NOMO-1 treated with dmso at 0.1 percent for 144 hours (cell line): ENCODE measurements around the gene ZNF683.
"Not testable (repeated sequence)": the region's sequence is repeated elsewhere in the genome, so short reads cannot be mapped to it uniquely, and the experiment has no call there.

Source experiments
- DNase-seq: peaks from one replicate; lab custom pipeline; 2025; ENCODE audit not compliant: unreplicated experiment; lab: John Stamatoyannopoulos, UW

The ZNF683 gene

GRCh38 chr1:26372611-26373010 is at the start of gene ZNF683:
ZNF683 (minus strand) TSS chr1:26372750; CDS start chr1:26368571, 4,179 bp downstream.
- not testable (repeated sequence) for DNase-seq

GRCh38 chr1:26419494-26419893 is 46.9 kb upstream of the ZNF683 start:
- DNase-seq: no peak

GRCh38 chr1:26418865-26419349 is 46.4 kb upstream of the ZNF683 start:
- no peak for DNase-seq

- peak; percentile 57 for DNase-seq
Measured at GRCh38 chr1:26417111-26417759, 44.7 kb upstream of the ZNF683 start.

- no peak for DNase-seq
Measured at GRCh38 chr1:26413031-26413430, 40.5 kb upstream of the ZNF683 start.

- no peak for DNase-seq
Measured at GRCh38 chr1:26412180-26412840, 39.8 kb upstream of the ZNF683 start.

- no peak for DNase-seq
Measured at GRCh38 chr1:26411624-26412074, 39.1 kb upstream of the ZNF683 start.

GRCh38 chr1:26410706-26411623 is 38.4 kb upstream of the ZNF683 start, which contains the start of gene LIN28A:
LIN28A (plus strand) TSS chr1:26410817; CDS start chr1:26410892, 75 bp downstream.
- no peak for DNase-seq

GRCh38 chr1:26409191-26409807 is 36.7 kb upstream of the ZNF683 start:
- DNase-seq: no peak

GRCh38 chr1:26408604-26409003 is 36.1 kb upstream of the ZNF683 start:
- DNase-seq: peak; percentile 30

- DNase-seq: no peak
Measured at GRCh38 chr1:26405281-26405915, 32.8 kb upstream of the ZNF683 start.

- no peak for DNase-seq
Measured at GRCh38 chr1:26404641-26405040, 32.1 kb upstream of the ZNF683 start.

GRCh38 chr1:26403656-26404055 is 31.1 kb upstream of the ZNF683 start:
- DNase-seq: no peak

GRCh38 chr1:26401891-26402290 is 29.3 kb upstream of the ZNF683 start:
- no peak for DNase-seq

- DNase-seq: no peak
Measured at GRCh38 chr1:26399034-26399433, 26.5 kb upstream of the ZNF683 start.

- DNase-seq: no peak
Measured at GRCh38 chr1:26395754-26396153, 23.2 kb upstream of the ZNF683 start.

GRCh38 chr1:26391450-26391849 is 18.9 kb upstream of the ZNF683 start:
- peak; percentile 14 for DNase-seq

- no peak for DNase-seq
Measured at GRCh38 chr1:26389604-26390247, 17.2 kb upstream of the ZNF683 start.

- DNase-seq: no peak
Measured at GRCh38 chr1:26388791-26389445, 16.4 kb upstream of the ZNF683 start.
